Common myeloid progenitor, CD34-positive (primary cell): ENCODE measurements around the gene KCNMB4. TPM values are rescaled to one million over a fixed set of nuclear protein-coding genes. Genes with fewer than 3 reads are reported as not detected.

Experiments
- CTCF ChIA-PET: fragments of 350-600 bp; sonication (Branson Sonifier 250); formaldehyde crosslinking; loops from one replicate; lab custom pipeline; 2021; ENCODE audit warnings: antibody characterized with exemption; lab: Charles Lee
- POLR2A ChIA-PET: fragments of 350-600 bp; sonication (Branson Sonifier 250); formaldehyde crosslinking; loops from one replicate; lab custom pipeline; 2021; ENCODE audit warnings: antibody characterized with exemption; lab: Charles Lee
- DNase-seq, 3 donors: peaks; one replicate each; pipeline versions ENCODE4 v3.0.0 to v3.0.0-alpha.2; 2013
- H3K27ac ChIP-seq, 2 experiments: 1 replicate in 1 of 2; 2 replicates in 1 of 2; pipeline ENCODE4 v1.7.0; 2013; ENCODE audit warnings: inconsistent platforms in 2 of 2, low read length in 2 of 2, mild to moderate bottlenecking in 2 of 2, low read depth in 1 of 2, moderate library complexity in 1 of 2; ENCODE audit not compliant: severe bottlenecking in 2 of 2, insufficient read depth in 1 of 2, poor library complexity in 1 of 2
- H3K27me3 ChIP-seq, 5 experiments: replicated peaks in 2 of 5; 1 replicate in 3 of 5; 2 replicates in 2 of 5; pipeline versions ENCODE4 v1.6.1 to v1.7.0; 2013; ENCODE audit warnings: low read length in 4 of 5, mild to moderate bottlenecking in 2 of 5, moderate library complexity in 2 of 5, inconsistent platforms in 1 of 5; ENCODE audit not compliant: insufficient read depth in 5 of 5, control insufficient read depth in 4 of 5
- H3K36me3 ChIP-seq, 4 experiments: 1 replicate in 2 of 4; 2 replicates in 2 of 4; pipeline versions ENCODE4 v1.6.1 to v1.7.0; 2013; ENCODE audit warnings: low read length in 3 of 4, control low read depth in 1 of 4, mild to moderate bottlenecking in 1 of 4; ENCODE audit not compliant: control insufficient read depth in 4 of 4, insufficient read depth in 4 of 4
- H3K4me1 ChIP-seq, 4 experiments: 1 replicate in 3 of 4; 2 replicates in 1 of 4; pipeline versions ENCODE4 v1.6.1 to v1.7.1; 2013; ENCODE audit warnings: low read length in 3 of 4, mild to moderate bottlenecking in 3 of 4, control low read depth in 1 of 4, inconsistent platforms in 1 of 4, moderate library complexity in 1 of 4; ENCODE audit not compliant: control insufficient read depth in 4 of 4, insufficient read depth in 4 of 4; ENCODE audit errors: control extremely low read depth in 1 of 4
- H3K4me3 ChIP-seq, 7 experiments: 1 replicate in 4 of 7; 2 replicates in 3 of 7; pipeline versions ENCODE4 v1.5.1 to v1.7.0; 2013; ENCODE audit warnings: mild to moderate bottlenecking in 7 of 7, low read length in 6 of 7, moderate library complexity in 6 of 7, inconsistent platforms in 2 of 7, low read depth in 2 of 7, control low read depth in 1 of 7; ENCODE audit not compliant: insufficient read depth in 4 of 7, control insufficient read depth in 1 of 7; ENCODE audit errors: extremely low read depth in 1 of 7
- H3K9me3 ChIP-seq, 5 experiments: 1 replicate in 4 of 5; 2 replicates in 1 of 5; pipeline versions ENCODE4 v1.6.1 to v1.7.1; 2013; ENCODE audit warnings: low read length in 4 of 5, mild to moderate bottlenecking in 2 of 5, inconsistent platforms in 1 of 5, low read depth in 1 of 5, moderate library complexity in 1 of 5; ENCODE audit not compliant: control insufficient read depth in 4 of 5, insufficient read depth in 2 of 5; ENCODE audit errors: control extremely low read depth in 1 of 5
- WGBS: methylation state at CpG from one replicate; pipeline ENCODE4 v1.1.5; 2013; ENCODE audit not compliant: insufficient coverage; 5-methylcytosine and 5-hydroxymethylcytosine counted together
- polyA plus RNA-seq: library from polyadenylated mRNA; unstranded; fragments of 120-200 nt; gene quantifications from one replicate; pipeline ENCODE4 v1.2.1, GENCODE V29; 2013

KCNMB4 gene
- 3.6 TPM for polyA plus RNA-seq

GRCh38 chr12:70365648-70366518, at the start of gene KCNMB4:
Gene KCNMB4 (plus strand): TSS chr12:70366290. CDS start chr12:70366735, 445 bp downstream.
- Histone ChIP-seq H3K36me3 (no peaks in the 10 kb centered on the region), H3K9me3 (peaks cover 0 to 5% (median 3%) of the 10 kb centered on the region in 5 experiments), H3K4me1 (peaks cover 5 to 23% (median 17%) of the 10 kb centered on the region in 4 experiments), H3K4me3 (peak within 1 kb of the TSS; percentile 62 to 96 (median 81)), H3K27ac (no peak within 1 kb of the TSS), H3K27me3 (peaks cover 10 to 48% (median 14%) of the 10 kb centered on the region in 5 experiments)
- ChIA-PET CTCF (interaction anchor here (1.2 kb wide), 1 partner anchor 9 kb away, joined by 3 read pairs; no protein-coding TSS in a partner anchor), POLR2A (no interaction called here)
- DNase-seq, result peak; percentile 49 to 75 (median 65)
- 0% methylated on average over 57 of the region's 88 CpGs for WGBS

DNA sequence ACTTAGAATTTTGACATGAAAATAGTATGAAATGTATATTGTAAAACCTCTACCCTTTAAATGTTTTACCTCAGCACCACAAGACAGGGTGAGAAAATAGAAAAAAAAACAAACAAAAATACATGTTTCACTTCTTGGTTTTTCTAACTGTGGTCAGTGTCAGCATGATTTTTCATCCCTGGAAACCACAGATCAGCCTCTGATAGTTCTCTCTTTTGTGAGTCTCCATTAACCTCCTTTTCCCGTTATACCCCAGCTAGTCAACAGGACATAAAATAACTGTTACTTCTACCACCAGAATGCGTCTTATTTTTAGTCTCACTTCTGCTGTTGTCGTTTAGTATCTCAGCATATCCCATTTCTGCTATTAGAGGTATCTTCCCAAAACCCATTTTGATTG, 48.3 kb upstream of the KCNMB4 start:
- DNase-seq, result peak; percentile 58 to 89 (median 85)
- 6% methylated on average over 2 of the region's 3 CpGs for WGBS
- Histone ChIP-seq H3K27me3 (no peaks in the 10 kb centered on the region), H3K4me3 (peak overlapping the region in 3 of 7 experiments; percentile 8 to 55 (median 22)), H3K27ac (peak overlapping the region in 1 of 2 experiments; percentile 63), H3K4me1 (peaks cover 3 to 35% (median 20%) of the 10 kb centered on the region in 4 experiments), H3K36me3 (peaks cover 0 to 10% (median 2%) of the 10 kb centered on the region in 4 experiments), H3K9me3 (no peaks in the 10 kb centered on the region)
- ChIA-PET POLR2A (interaction anchor here (0.6 kb wide), 1 partner anchor 286 kb away, joined by 3 read pairs; no protein-coding TSS in a partner anchor), CTCF (interaction anchor here (2.2 kb wide), 1 partner anchor 9 kb away, joined by 10 read pairs; no protein-coding TSS in a partner anchor)

- ChIA-PET CTCF (interaction anchor here (1.0 kb wide), 1 partner anchor 67 kb away, joined by 3 read pairs; no protein-coding TSS in a partner anchor), POLR2A (interaction anchor here (0.8 kb wide), 1 partner anchor 76 kb away, joined by 7 read pairs; no protein-coding TSS in a partner anchor)
- DNase-seq, result peak; percentile 9 to 60 (median 41)
- peak overlapping the region in 1 of 7 experiments; percentile 10 for H3K4me3 ChIP-seq
- WGBS, result no CpG with 5 or more reads among the region's 4 CpGs
- H3K9me3 ChIP-seq, result no peaks in the 10 kb centered on the region
- no peaks in the 10 kb centered on the region for H3K27me3 ChIP-seq
- peaks cover 2 to 14% (median 4%) of the 10 kb centered on the region in 4 experiments for H3K36me3 ChIP-seq
- peaks cover 3 to 35% (median 20%) of the 10 kb centered on the region in 4 experiments for H3K4me1 ChIP-seq
- no peak overlapping the region for H3K27ac ChIP-seq
Measured at GRCh38 chr12:70319605-70320004, 46.5 kb upstream of the KCNMB4 start.

DNA sequence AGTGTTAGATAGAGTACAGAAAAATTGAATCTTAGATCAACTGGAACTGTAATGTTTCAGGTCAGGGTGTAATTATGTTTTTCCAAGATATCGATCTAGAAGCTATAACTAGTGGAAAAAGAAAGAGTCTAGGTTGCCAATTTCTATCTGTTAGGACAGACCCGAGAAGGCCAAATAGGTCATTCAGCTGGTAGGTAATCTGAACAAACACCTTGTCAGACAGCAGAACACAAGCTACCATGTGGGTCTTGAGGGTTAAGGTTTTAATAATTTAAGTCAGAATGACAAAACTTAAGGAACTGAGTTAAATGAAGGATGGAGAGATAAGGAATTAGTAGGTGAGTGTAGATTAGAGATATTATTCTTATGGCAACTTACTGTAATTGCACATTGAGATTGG, 44.9 kb upstream of the KCNMB4 start:
- peaks cover 5 to 23% (median 6%) of the 10 kb centered on the region in 4 experiments for H3K36me3 ChIP-seq
- no peaks in the 10 kb centered on the region for H3K9me3 ChIP-seq
- H3K4me1 ChIP-seq, result peaks cover 0 to 28% (median 17%) of the 10 kb centered on the region in 4 experiments
- H3K27me3 ChIP-seq, result no peaks in the 10 kb centered on the region
- DNase-seq, result peak; percentile 22 to 78 (median 60)
- ChIA-PET POLR2A (no interaction called here), CTCF (no interaction called here)
- no peak overlapping the region for H3K4me3 ChIP-seq
- 44% methylated on average over 2 of the region's 2 CpGs for WGBS
- H3K27ac ChIP-seq, result no peak overlapping the region

- H3K9me3 ChIP-seq, result peaks cover 0 to 1% (median 0%) of the 10 kb centered on the region in 5 experiments
- POLR2A ChIA-PET, result no interaction called here
- H3K27ac ChIP-seq, result no peak overlapping the region
- H3K4me3 ChIP-seq, result no peak overlapping the region
- 100% methylated on average over 1 of the region's 2 CpGs for WGBS
- no peaks in the 10 kb centered on the region for H3K27me3 ChIP-seq
- DNase-seq, result no peak
- CTCF ChIA-PET, result interaction anchor here (1.1 to 2.8 kb wide), 4 partner anchors 10 to 30 kb away, joined by 3 to 10 read pairs (median 4); no protein-coding TSS in a partner anchor
- H3K4me1 ChIP-seq, result no peaks in the 10 kb centered on the region
- peaks cover 9 to 42% (median 20%) of the 10 kb centered on the region in 4 experiments for H3K36me3 ChIP-seq
Measured at GRCh38 chr12:70327541-70327940, 38.5 kb upstream of the KCNMB4 start.

DNA sequence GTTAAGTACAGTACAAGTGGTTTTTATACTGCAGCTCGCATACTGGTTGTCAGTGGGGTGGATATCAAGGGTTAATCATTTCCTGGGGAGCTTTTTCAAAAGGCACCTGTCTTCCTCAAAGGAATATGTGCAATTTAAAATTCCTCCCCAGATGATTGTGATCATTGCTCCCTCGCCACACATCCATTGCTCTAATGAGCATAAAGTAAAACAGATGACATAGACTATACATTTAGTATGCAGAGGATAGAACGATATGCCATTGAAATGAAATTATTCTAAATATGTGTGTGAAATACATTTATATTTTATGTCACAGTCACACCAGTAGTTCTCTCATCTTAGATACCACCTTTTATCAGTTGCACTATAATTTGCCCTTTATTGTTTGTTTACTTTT, 36.4 kb upstream of the KCNMB4 start:
- ChIA-PET POLR2A (no interaction called here), CTCF (no interaction called here)
- WGBS, result 100% methylated on average over 1 of the region's 3 CpGs

More for the DNA sequence above, 36.4 kb upstream of the KCNMB4 start:
- Histone ChIP-seq H3K36me3 (peaks cover 5 to 33% (median 17%) of the 10 kb centered on the region in 4 experiments), H3K27me3 (no peaks in the 10 kb centered on the region), H3K4me3 (no peak overlapping the region), H3K9me3 (peaks cover 0 to 1% (median 0%) of the 10 kb centered on the region in 5 experiments), H3K27ac (no peak overlapping the region), H3K4me1 (no peaks in the 10 kb centered on the region)
- no peak for DNase-seq
